WTC11 (cell line): ENCODE measurements around the gene USP10. TPM values are rescaled to one million over a fixed set of nuclear protein-coding genes. Genes with fewer than 3 reads are reported as not detected.

Experiments
- ATAC-seq: fragments of 200-7000 bp; cut with Tn5 transposase; 2 replicates; pipeline ENCODE4 v1.10.0; 2021; ENCODE audit warnings: mild to moderate bottlenecking, moderate library complexity
- CTCF ChIA-PET: fragments of 300-600 bp; sonication (Branson Sonifier 250); formaldehyde crosslinking; loops from one replicate; lab custom pipeline; 2021; ENCODE audit warnings: antibody characterized with exemption; lab: Charles Lee
- POLR2A ChIA-PET: fragments of 350-600 bp; sonication (Branson Sonifier 250); formaldehyde crosslinking; loops from one replicate; lab custom pipeline; 2021; ENCODE audit warnings: antibody characterized with exemption; lab: Charles Lee
- DNase-seq: peaks from one replicate; pipeline ENCODE4 v3.0.0; 2021; ENCODE audit warnings: low spot score
- H3K27ac Mint-ChIP-seq: 2 replicates; pipeline ENCODE4 v1.8.0; 2021; ENCODE audit warnings: mixed read lengths
- H3K27me3 Mint-ChIP-seq: 2 replicates; pipeline ENCODE4 v1.8.0; 2021; ENCODE audit warnings: low read depth, mild to moderate bottlenecking, moderate library complexity, mixed read lengths
- H3K36me3 Mint-ChIP-seq: 2 replicates; pipeline ENCODE4 v1.8.0; 2021; ENCODE audit warnings: mixed read lengths
- H3K4me1 Mint-ChIP-seq: 2 replicates; pipeline ENCODE4 v1.8.0; 2022; ENCODE audit warnings: mixed read lengths
- H3K4me3 Mint-ChIP-seq: 2 replicates; pipeline ENCODE4 v1.8.0; 2021; ENCODE audit warnings: mild to moderate bottlenecking, moderate library complexity, mixed read lengths
- H3K9me3 Mint-ChIP-seq: 2 replicates; pipeline ENCODE4 v1.8.0; 2021; ENCODE audit warnings: mixed read lengths
- ETV6 ChIP-seq: sonication (generic); formaldehyde crosslinking; IDR thresholded peaks from 2 replicates; pipeline ENCODE4 v1.8.1; 2022; ENCODE audit warnings: mild to moderate bottlenecking, missing genetic modification reagents
- JAZF1 ChIP-seq: fragments of 250-450 bp; sonication (Bioruptor Pico); IDR thresholded peaks from 2 replicates; pipeline ENCODE4 v1.9.0; 2021; ENCODE audit warnings: moderate library complexity, mild to moderate bottlenecking, inconsistent platforms
- KAT7 ChIP-seq: sonication (generic); formaldehyde crosslinking; IDR thresholded peaks from 2 replicates; pipeline ENCODE4 v1.8.1; 2023; ENCODE audit warnings: missing genetic modification reagents, mild to moderate bottlenecking, borderline replicate concordance
- PRRX2 ChIP-seq: fragments of 250-450 bp; sonication (Bioruptor Pico); IDR thresholded peaks from 2 replicates; pipeline ENCODE4 v1.8.0; 2021; ENCODE audit warnings: mild to moderate bottlenecking
- SMAD3 ChIP-seq: sonication (generic); formaldehyde crosslinking; IDR thresholded peaks from 2 replicates; pipeline ENCODE4 v1.8.0; 2022; ENCODE audit warnings: missing genetic modification reagents, mild to moderate bottlenecking, borderline replicate concordance
- total RNA-seq: library from RNA; stranded (reverse); gene quantifications from 3 replicates; pipeline ENCODE4 v1.2.3, GENCODE V29; 2021
- TF ChIP-seq, protein P1 (sequence below): sonication (generic); formaldehyde crosslinking; IDR thresholded peaks from 2 replicates; pipeline ENCODE4 v1.8.1; 2023; ENCODE audit warnings: mild to moderate bottlenecking, missing genetic modification reagents
- TF ChIP-seq, protein P2 (sequence below): fragments of 250-450 bp; sonication (Bioruptor Pico); IDR thresholded peaks from 2 replicates; pipeline ENCODE4 v1.9.0; 2021; ENCODE audit warnings: moderate library complexity, mild to moderate bottlenecking, inconsistent platforms, borderline replicate concordance
- TF ChIP-seq, protein P3 (sequence below): sonication (generic); formaldehyde crosslinking; IDR thresholded peaks from 2 replicates; pipeline ENCODE4 v1.8.0; 2022; ENCODE audit warnings: mild to moderate bottlenecking, missing genetic modification reagents
- TF ChIP-seq, protein P4 (sequence below): sonication (generic); formaldehyde crosslinking; IDR thresholded peaks from 2 replicates; pipeline ENCODE4 v1.8.1; 2023; ENCODE audit warnings: mild to moderate bottlenecking, missing genetic modification reagents, borderline replicate concordance
- TF ChIP-seq, protein P5 (sequence below): fragments of 250-450 bp; sonication (Bioruptor Pico); IDR thresholded peaks from 2 replicates; pipeline ENCODE4 v2.1.2; 2022; ENCODE audit warnings: mild to moderate bottlenecking, moderate library complexity

USP10 gene
- total RNA-seq, 1 experiment from 2014 or later: 138 TPM

DNA sequence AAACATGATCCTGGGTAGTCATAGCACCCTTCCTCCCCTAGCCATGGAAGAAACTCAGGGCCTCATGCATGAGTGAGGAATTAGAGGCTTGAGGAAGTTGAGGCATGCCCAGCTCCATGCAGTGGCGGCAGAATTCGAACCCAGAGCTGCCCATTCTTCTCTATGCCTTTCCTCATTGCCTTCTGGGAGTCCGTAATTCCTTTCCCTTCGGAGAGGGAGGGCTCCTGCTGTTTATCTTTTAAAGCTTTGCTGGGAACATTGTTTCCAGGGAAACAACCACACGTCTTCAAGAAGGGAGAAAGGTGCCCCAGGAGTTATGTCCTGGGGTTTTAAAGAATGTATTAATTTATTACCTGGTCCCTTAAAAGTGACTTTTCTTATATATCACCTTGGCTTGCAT is 128.5 kb downstream of the USP10 start:
- Mint-ChIP-seq H3K27ac (no peak overlapping the region), H3K9me3 (no peaks in the 10 kb centered on the region), H3K36me3 (no peaks in the 10 kb centered on the region), H3K4me1 (peaks cover 8% of the 10 kb centered on the region), H3K27me3 (no peaks in the 10 kb centered on the region), H3K4me3 (no peak overlapping the region)
- ATAC-seq: no peak
- ChIA-PET POLR2A (interaction anchor here (0.5 kb wide), 1 partner anchor 134 kb away, joined by 5 read pairs; no protein-coding TSS in a partner anchor), CTCF (interaction anchor here (1.3 kb wide), 1 partner anchor 205 kb away, joined by 3 read pairs; no protein-coding TSS in a partner anchor)
- no peak for TF ChIP-seq SMAD3 (CRISPR knock-in tag)
- TF ChIP-seq JAZF1 (CRISPR knock-in tag): no peak
- no peak for TF ChIP-seq PRRX2 (CRISPR knock-in tag)
- TF ChIP-seq, protein P1, sequence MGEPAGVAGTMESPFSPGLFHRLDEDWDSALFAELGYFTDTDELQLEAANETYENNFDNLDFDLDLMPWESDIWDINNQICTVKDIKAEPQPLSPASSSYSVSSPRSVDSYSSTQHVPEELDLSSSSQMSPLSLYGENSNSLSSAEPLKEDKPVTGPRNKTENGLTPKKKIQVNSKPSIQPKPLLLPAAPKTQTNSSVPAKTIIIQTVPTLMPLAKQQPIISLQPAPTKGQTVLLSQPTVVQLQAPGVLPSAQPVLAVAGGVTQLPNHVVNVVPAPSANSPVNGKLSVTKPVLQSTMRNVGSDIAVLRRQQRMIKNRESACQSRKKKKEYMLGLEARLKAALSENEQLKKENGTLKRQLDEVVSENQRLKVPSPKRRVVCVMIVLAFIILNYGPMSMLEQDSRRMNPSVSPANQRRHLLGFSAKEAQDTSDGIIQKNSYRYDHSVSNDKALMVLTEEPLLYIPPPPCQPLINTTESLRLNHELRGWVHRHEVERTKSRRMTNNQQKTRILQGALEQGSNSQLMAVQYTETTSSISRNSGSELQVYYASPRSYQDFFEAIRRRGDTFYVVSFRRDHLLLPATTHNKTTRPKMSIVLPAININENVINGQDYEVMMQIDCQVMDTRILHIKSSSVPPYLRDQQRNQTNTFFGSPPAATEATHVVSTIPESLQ: no peak
- TF ChIP-seq, protein P2, sequence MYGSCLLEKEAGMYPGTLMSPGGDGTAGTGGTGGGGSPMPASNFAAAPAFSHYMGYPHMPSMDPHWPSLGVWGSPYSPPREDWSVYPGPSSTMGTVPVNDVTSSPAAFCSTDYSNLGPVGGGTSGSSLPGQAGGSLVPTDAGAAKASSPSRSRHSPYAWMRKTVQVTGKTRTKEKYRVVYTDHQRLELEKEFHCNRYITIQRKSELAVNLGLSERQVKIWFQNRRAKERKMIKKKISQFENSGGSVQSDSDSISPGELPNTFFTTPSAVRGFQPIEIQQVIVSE: no peak
- TF ChIP-seq, protein P3, sequence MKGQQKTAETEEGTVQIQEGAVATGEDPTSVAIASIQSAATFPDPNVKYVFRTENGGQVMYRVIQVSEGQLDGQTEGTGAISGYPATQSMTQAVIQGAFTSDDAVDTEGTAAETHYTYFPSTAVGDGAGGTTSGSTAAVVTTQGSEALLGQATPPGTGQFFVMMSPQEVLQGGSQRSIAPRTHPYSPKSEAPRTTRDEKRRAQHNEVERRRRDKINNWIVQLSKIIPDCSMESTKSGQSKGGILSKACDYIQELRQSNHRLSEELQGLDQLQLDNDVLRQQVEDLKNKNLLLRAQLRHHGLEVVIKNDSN (CRISPR knock-in tag): no peak
- no peak for TF ChIP-seq KAT7
- TF ChIP-seq, protein P4, sequence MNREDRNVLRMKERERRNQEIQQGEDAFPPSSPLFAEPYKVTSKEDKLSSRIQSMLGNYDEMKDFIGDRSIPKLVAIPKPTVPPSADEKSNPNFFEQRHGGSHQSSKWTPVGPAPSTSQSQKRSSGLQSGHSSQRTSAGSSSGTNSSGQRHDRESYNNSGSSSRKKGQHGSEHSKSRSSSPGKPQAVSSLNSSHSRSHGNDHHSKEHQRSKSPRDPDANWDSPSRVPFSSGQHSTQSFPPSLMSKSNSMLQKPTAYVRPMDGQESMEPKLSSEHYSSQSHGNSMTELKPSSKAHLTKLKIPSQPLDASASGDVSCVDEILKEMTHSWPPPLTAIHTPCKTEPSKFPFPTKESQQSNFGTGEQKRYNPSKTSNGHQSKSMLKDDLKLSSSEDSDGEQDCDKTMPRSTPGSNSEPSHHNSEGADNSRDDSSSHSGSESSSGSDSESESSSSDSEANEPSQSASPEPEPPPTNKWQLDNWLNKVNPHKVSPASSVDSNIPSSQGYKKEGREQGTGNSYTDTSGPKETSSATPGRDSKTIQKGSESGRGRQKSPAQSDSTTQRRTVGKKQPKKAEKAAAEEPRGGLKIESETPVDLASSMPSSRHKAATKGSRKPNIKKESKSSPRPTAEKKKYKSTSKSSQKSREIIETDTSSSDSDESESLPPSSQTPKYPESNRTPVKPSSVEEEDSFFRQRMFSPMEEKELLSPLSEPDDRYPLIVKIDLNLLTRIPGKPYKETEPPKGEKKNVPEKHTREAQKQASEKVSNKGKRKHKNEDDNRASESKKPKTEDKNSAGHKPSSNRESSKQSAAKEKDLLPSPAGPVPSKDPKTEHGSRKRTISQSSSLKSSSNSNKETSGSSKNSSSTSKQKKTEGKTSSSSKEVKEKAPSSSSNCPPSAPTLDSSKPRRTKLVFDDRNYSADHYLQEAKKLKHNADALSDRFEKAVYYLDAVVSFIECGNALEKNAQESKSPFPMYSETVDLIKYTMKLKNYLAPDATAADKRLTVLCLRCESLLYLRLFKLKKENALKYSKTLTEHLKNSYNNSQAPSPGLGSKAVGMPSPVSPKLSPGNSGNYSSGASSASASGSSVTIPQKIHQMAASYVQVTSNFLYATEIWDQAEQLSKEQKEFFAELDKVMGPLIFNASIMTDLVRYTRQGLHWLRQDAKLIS: no peak
- TF ChIP-seq, protein P5, sequence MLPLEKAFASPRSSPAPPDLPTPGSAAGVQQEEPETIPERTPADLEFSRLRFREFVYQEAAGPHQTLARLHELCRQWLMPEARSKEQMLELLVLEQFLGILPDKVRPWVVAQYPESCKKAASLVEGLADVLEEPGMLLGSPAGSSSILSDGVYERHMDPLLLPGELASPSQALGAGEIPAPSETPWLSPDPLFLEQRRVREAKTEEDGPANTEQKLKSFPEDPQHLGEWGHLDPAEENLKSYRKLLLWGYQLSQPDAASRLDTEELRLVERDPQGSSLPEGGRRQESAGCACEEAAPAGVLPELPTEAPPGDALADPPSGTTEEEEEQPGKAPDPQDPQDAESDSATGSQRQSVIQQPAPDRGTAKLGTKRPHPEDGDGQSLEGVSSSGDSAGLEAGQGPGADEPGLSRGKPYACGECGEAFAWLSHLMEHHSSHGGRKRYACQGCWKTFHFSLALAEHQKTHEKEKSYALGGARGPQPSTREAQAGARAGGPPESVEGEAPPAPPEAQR (CRISPR knock-in tag): no peak
- no peak for TF ChIP-seq ETV6 (CRISPR knock-in tag)
- no peak for DNase-seq

Other genes with a start within 250 kb of the USP10 start
- gene MEAK7, start 195.3 kb upstream of the USP10 start, total RNA-seq: 14.4 to 16.7 TPM (median 15.3 TPM) in 3 replicates
- gene COTL1, start 81.9 kb upstream of the USP10 start, total RNA-seq: 102 to 122 TPM (median 122 TPM) in 3 replicates
- gene KLHL36, start 51.5 kb upstream of the USP10 start, total RNA-seq: 55.7 to 56.1 TPM (median 55.8 TPM) in 3 replicates
- 8.7 to 9.5 TPM (median 9.4 TPM) in 3 replicates for gene CRISPLD2, start 120.0 kb downstream of the USP10 start, total RNA-seq